K562 (cell line): ENCODE results near the gene JADE2. TPM values are rescaled to one million over a fixed set of nuclear protein-coding genes. Genes with fewer than 3 reads are reported as not detected.

ENCODE experiments used
- ATF7 ChIP-seq: fragments of 450-650 bp; IDR thresholded peaks from 2 replicates; pipeline ENCODE4 v1.7.1; 2014; ENCODE audit warnings: mild to moderate bottlenecking, moderate library complexity
- CBFB ChIP-seq: sonication (generic); formaldehyde crosslinking; IDR thresholded peaks from 2 replicates; pipeline ENCODE4 v1.4.0; 2020; ENCODE audit warnings: mild to moderate bottlenecking, missing genetic modification reagents
- FOXP1 ChIP-seq: sonication (generic); formaldehyde crosslinking; IDR thresholded peaks from 2 replicates; pipeline ENCODE4 v1.8.0; 2022; ENCODE audit warnings: mild to moderate bottlenecking, missing genetic modification reagents
- GATA2 ChIP-seq: sonication (generic); formaldehyde crosslinking; IDR thresholded peaks from 2 replicates; pipeline ENCODE4 v1.4.0; 2020; ENCODE audit warnings: mild to moderate bottlenecking, missing genetic modification reagents
- KDM5B ChIP-seq: fragments of 200-600 bp; sonication (generic); IDR thresholded peaks from 2 replicates; pipeline ENCODE4 v1.6.1; 2012; ENCODE audit warnings: low read depth, mild to moderate bottlenecking, moderate library complexity, low read length, control low read depth, inconsistent platforms; ENCODE audit not compliant: insufficient replicate concordance
- MCM3 ChIP-seq: fragments of 450-650 bp; IDR thresholded peaks from 2 replicates; pipeline ENCODE4 v1.6.1; 2016
- MGA ChIP-seq: fragments of 450-650 bp; IDR thresholded peaks from 2 replicates; pipeline ENCODE4 v1.6.1; 2016; ENCODE audit warnings: mild to moderate bottlenecking, moderate library complexity
- NUFIP1 ChIP-seq: fragments of 450-650 bp; IDR thresholded peaks from 2 replicates; pipeline ENCODE4 v1.6.1; 2018; ENCODE audit not compliant: partially characterized antibody
- PHF20 ChIP-seq: fragments of 450-650 bp; IDR thresholded peaks from 2 replicates; pipeline ENCODE4 v1.6.1; 2018; ENCODE audit not compliant: partially characterized antibody
- TAF1 ChIP-seq: IDR thresholded peaks from 2 replicates; pipeline ENCODE4 v1.6.1; 2011; ENCODE audit warnings: mild to moderate bottlenecking, low read length, moderate library complexity; ENCODE audit not compliant: insufficient read depth, control insufficient read depth, severe bottlenecking; ENCODE audit errors: extremely low read depth
- U2AF1 ChIP-seq: fragments of 200-400 bp; formaldehyde crosslinking; optimal IDR thresholded peaks from 2 replicates; pipeline ENCODE3; 2017; ENCODE audit warnings: mild to moderate bottlenecking, low read depth, low read length, moderate library complexity
- ZC3H11A ChIP-seq: IDR thresholded peaks from 2 replicates; pipeline ENCODE4 v1.6.1; 2012; ENCODE audit warnings: low read depth, low read length, improper control_type of control experiment
- ZNF140 ChIP-seq: fragments of 250-450 bp; sonication (Bioruptor Pico); IDR thresholded peaks from 2 replicates; pipeline ENCODE4 v1.8.0; 2021; ENCODE audit warnings: moderate library complexity, mild to moderate bottlenecking, inconsistent platforms
- ZNF184 ChIP-seq: sonication (generic); formaldehyde crosslinking; IDR thresholded peaks from 2 replicates; pipeline ENCODE4 v1.5.0; 2020; ENCODE audit warnings: missing genetic modification reagents
- ZNF217 ChIP-seq: sonication (generic); formaldehyde crosslinking; IDR thresholded peaks from 2 replicates; pipeline ENCODE4 v1.8.0; 2022; ENCODE audit warnings: mild to moderate bottlenecking, missing genetic modification reagents
- ZNF707 ChIP-seq: fragments of 250-450 bp; sonication (Bioruptor Pico); conservative IDR thresholded peaks from 2 replicates; pipeline ENCODE4 v1.8.0; 2022; ENCODE audit warnings: inconsistent platforms, mild to moderate bottlenecking, moderate library complexity
- ZNF740 ChIP-seq, 3 experiments: fragments of 200-800 bp in 1 of 3; sonication (Bioruptor generic) in 1 of 3; sonication (generic) in 1 of 3; formaldehyde crosslinking in 1 of 3; IDR thresholded peaks; 2 replicates each; pipeline versions ENCODE4 v1.6.1 to v1.8.0; 2016 to 2022; ENCODE audit warnings: mild to moderate bottlenecking in 2 of 3, missing compliant biosample characterization in 2 of 3, missing genetic modification characterization in 2 of 3, missing genetic modification reagents in 1 of 3
- polyA plus RNA-seq, 8 experiments: library from polyadenylated mRNA; depleted of rRNA in 4 of 8; stranded (reverse) in 5 of 8; unstranded in 3 of 8; fragments of >200 nt; fragmentation: Nextera tagmentation in 2 of 8; fragmentation: Illumina TruSeq in 1 of 8; extraction: Ambion mirVana in 2 of 8; extraction: Trizol in 1 of 8; gene quantifications; 2 replicates each; pipeline versions ENCODE4 v1.2.1 to v1.2.3, GENCODE V29; 2011 to 2014; ENCODE audit warnings: inconsistent platforms in 1 of 8, missing spikeins in 1 of 8
- total RNA-seq, 7 experiments: library from RNA; depleted of rRNA in 6 of 7; stranded (reverse); fragments of >200 nt in 6 of 7; fragmentation: Illumina TruSeq in 2 of 7; extraction: Trizol in 2 of 7; gene quantifications; 2 replicates each; pipeline versions ENCODE4 v1.2.1 to v1.2.3, GENCODE V29; 2011 to 2021; ENCODE audit warnings: low replicate concordance in 1 of 7

Gene JADE2
- total and polyA plus RNA-seq, 9 of the 15 experiments (the other 6 are each of a cell fraction or from before 2014, with no cell fraction given): 0.50 to 23.3 (median 9.1) TPM

GRCh38 chr5:134524272-134524825 is 1.1 kb upstream of the JADE2 start (continued):
- peak; percentile 60; the same call in 1 of the 2 replicates for TF ChIP-seq MGA
- TF ChIP-seq CBFB: no peak
- TF ChIP-seq ZNF740 (CRISPR knock-in tag; IDR thresholded peaks at IDR 0.05): no peak
- no peak for TF ChIP-seq ZNF740 (tag; IDR thresholded peaks at IDR 0.05)
- no peak for TF ChIP-seq GATA2 (CRISPR knock-in tag)
- no peak for TF ChIP-seq ZNF184
- TF ChIP-seq ZC3H11A: no peak
- no peak for TF ChIP-seq TAF1
- no peak for TF ChIP-seq ATF7
- TF ChIP-seq ZNF707: no peak
- TF ChIP-seq FOXP1 (CRISPR knock-in tag): peak; percentile 24; the same call in 1 of the 2 replicates
- peak; percentile 17 for TF ChIP-seq PHF20
- TF ChIP-seq NUFIP1: no peak
- TF ChIP-seq ZNF140 (CRISPR knock-in tag): no peak
- no peak for TF ChIP-seq ZNF217 (CRISPR knock-in tag)
- TF ChIP-seq U2AF1: no peak
- TF ChIP-seq KDM5B: no peak
- TF ChIP-seq MCM3: no peak
